Measurements from ENCODE around the gene TSPAN3.

TSPAN3 gene

GRCh38 chr15:77064539-77065308 lies 6.2 kb downstream of the TSPAN3 start:
- Histone ChIP-seq H3K4me3 (ENCODE audit: insufficient read depth, low read length, poor library complexity, severe bottlenecking) (no peak overlapping the region), H3K27ac (ENCODE audit: low read depth, low read length) (no peak overlapping the region), H3K9me3 (ENCODE audit: insufficient read depth, low read length) (no peaks in the 10 kb centered on the region), H3K9ac (ENCODE audit: low read length) (no peak overlapping the region), H2AFZ (ENCODE audit: low read depth, low read length, severe bottlenecking) (no peak overlapping the region), H3K9me2 (replicated peaks; ENCODE audit: insufficient read depth, low read length) (no peaks in the 10 kb centered on the region), H3F3A (ENCODE audit: insufficient read depth) (0 out of 2 replicates have a peak, but pooled peaks cover 4% of the 10 kb centered on the region), H3K4me2 (ENCODE audit: low read depth, low read length, poor library complexity, severe bottlenecking) (no peak overlapping the region), H4K20me1 (ENCODE audit: low read depth, low read length) (peaks cover 9% of the 10 kb centered on the region; the same call in 1 of the 2 replicates), H3K79me2 (ENCODE audit: insufficient read depth, low read length) (no peaks in the 10 kb centered on the region; the same call in 1 of the 2 replicates), H3K36me3 (ENCODE audit: low read length) (no peaks in the 10 kb centered on the region), H3K27me3 (ENCODE audit: low read length) (no peaks in the 10 kb centered on the region)
- no peak for TF ChIP-seq CTCF (IDR thresholded peaks at IDR 0.05; ENCODE audit: insufficient read depth, low read length, poor library complexity, severe bottlenecking)
- TF ChIP-seq EZH2phosphoT487 (conservative IDR thresholded peaks at IDR 0.05; ENCODE audit: low read length), result no peak

GRCh38 chr15:77064063-77064462 lies 6.8 kb downstream of the TSPAN3 start:
- H3K4me2 ChIP-seq (ENCODE audit: low read depth, low read length, poor library complexity, severe bottlenecking), result no peak overlapping the region
- peaks cover 9% of the 10 kb centered on the region; the same call in 1 of the 2 replicates for H4K20me1 ChIP-seq (ENCODE audit: low read depth, low read length)
- no peak overlapping the region for H3K9ac ChIP-seq (ENCODE audit: low read length)
- H3K9me3 ChIP-seq (ENCODE audit: insufficient read depth, low read length), result no peaks in the 10 kb centered on the region
- H3K9me2 ChIP-seq (replicated peaks; ENCODE audit: insufficient read depth, low read length), result no peaks in the 10 kb centered on the region
- H3F3A ChIP-seq (ENCODE audit: insufficient read depth), result 0 out of 2 replicates have a peak, but pooled peaks cover 4% of the 10 kb centered on the region
- H2AFZ ChIP-seq (ENCODE audit: low read depth, low read length, severe bottlenecking), result no peak overlapping the region
- H3K4me3 ChIP-seq (ENCODE audit: insufficient read depth, low read length, poor library complexity, severe bottlenecking), result no peak overlapping the region
- no peaks in the 10 kb centered on the region; the same call in 1 of the 2 replicates for H3K79me2 ChIP-seq (ENCODE audit: insufficient read depth, low read length)
- H3K27me3 ChIP-seq (ENCODE audit: low read length), result no peaks in the 10 kb centered on the region
- no peaks in the 10 kb centered on the region for H3K36me3 ChIP-seq (ENCODE audit: low read length)
- TF ChIP-seq EZH2phosphoT487 (conservative IDR thresholded peaks at IDR 0.05; ENCODE audit: low read length) (no peak), CTCF (IDR thresholded peaks at IDR 0.05; ENCODE audit: insufficient read depth, low read length, poor library complexity, severe bottlenecking) (no peak)
- no peak overlapping the region for H3K27ac ChIP-seq (ENCODE audit: low read depth, low read length)

GRCh38 chr15:77063249-77063648 lies 7.7 kb downstream of the TSPAN3 start:
- no peak for TF ChIP-seq EZH2phosphoT487 (conservative IDR thresholded peaks at IDR 0.05; ENCODE audit: low read length)
- TF ChIP-seq CTCF (IDR thresholded peaks at IDR 0.05; ENCODE audit: insufficient read depth, low read length, poor library complexity, severe bottlenecking), result no peak
- no peaks in the 10 kb centered on the region for H3K27me3 ChIP-seq (ENCODE audit: low read length)
- H3F3A ChIP-seq (ENCODE audit: insufficient read depth), result 0 out of 2 replicates have a peak, but pooled peaks cover 2% of the 10 kb centered on the region
- H3K9ac ChIP-seq (ENCODE audit: low read length), result no peak overlapping the region
- no peak overlapping the region for H3K4me2 ChIP-seq (ENCODE audit: low read depth, low read length, poor library complexity, severe bottlenecking)
- no peak overlapping the region for H3K27ac ChIP-seq (ENCODE audit: low read depth, low read length)
- H3K9me3 ChIP-seq (ENCODE audit: insufficient read depth, low read length), result no peaks in the 10 kb centered on the region
- H3K9me2 ChIP-seq (replicated peaks; ENCODE audit: insufficient read depth, low read length), result no peaks in the 10 kb centered on the region
- no peak overlapping the region for H3K4me3 ChIP-seq (ENCODE audit: insufficient read depth, low read length, poor library complexity, severe bottlenecking)
- no peaks in the 10 kb centered on the region; the same call in 1 of the 2 replicates for H3K79me2 ChIP-seq (ENCODE audit: insufficient read depth, low read length)
- peaks cover 9% of the 10 kb centered on the region; the same call in 1 of the 2 replicates for H4K20me1 ChIP-seq (ENCODE audit: low read depth, low read length)
- no peaks in the 10 kb centered on the region for H3K36me3 ChIP-seq (ENCODE audit: low read length)
- H2AFZ ChIP-seq (ENCODE audit: low read depth, low read length, severe bottlenecking), result no peak overlapping the region
